ENCODE measurements around the gene ERGIC2. TPM values are rescaled to one million over a fixed set of nuclear protein-coding genes. Genes with fewer than 3 reads are reported as not detected.

Gene ERGIC2
- total and polyA plus RNA-seq, 9 of the 15 experiments (the other 6 are each of a cell fraction or from before 2014, with no cell fraction given), result 24.1 to 180 (median 75.7) TPM

DNA sequence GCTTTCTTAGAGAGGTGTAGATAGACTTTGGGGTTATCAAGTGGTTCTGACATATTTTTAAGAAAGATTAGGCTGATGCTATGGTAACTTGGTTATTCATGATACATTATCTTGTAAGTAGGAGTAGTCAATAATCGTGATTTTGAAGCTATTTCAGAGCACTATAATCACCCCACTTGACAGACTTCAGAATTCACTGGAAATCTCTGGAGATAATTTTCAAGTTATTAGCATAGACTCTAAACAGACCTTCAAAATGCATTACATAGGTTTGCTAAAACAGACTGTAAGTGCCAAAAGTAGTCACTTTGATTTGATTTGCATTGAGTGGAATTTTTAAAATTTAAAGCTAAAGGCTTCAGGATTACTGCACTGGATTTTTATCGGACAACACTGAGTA lies 74.3 kb downstream of the ERGIC2 start (continued):
- TF ChIP-seq, protein P1, sequence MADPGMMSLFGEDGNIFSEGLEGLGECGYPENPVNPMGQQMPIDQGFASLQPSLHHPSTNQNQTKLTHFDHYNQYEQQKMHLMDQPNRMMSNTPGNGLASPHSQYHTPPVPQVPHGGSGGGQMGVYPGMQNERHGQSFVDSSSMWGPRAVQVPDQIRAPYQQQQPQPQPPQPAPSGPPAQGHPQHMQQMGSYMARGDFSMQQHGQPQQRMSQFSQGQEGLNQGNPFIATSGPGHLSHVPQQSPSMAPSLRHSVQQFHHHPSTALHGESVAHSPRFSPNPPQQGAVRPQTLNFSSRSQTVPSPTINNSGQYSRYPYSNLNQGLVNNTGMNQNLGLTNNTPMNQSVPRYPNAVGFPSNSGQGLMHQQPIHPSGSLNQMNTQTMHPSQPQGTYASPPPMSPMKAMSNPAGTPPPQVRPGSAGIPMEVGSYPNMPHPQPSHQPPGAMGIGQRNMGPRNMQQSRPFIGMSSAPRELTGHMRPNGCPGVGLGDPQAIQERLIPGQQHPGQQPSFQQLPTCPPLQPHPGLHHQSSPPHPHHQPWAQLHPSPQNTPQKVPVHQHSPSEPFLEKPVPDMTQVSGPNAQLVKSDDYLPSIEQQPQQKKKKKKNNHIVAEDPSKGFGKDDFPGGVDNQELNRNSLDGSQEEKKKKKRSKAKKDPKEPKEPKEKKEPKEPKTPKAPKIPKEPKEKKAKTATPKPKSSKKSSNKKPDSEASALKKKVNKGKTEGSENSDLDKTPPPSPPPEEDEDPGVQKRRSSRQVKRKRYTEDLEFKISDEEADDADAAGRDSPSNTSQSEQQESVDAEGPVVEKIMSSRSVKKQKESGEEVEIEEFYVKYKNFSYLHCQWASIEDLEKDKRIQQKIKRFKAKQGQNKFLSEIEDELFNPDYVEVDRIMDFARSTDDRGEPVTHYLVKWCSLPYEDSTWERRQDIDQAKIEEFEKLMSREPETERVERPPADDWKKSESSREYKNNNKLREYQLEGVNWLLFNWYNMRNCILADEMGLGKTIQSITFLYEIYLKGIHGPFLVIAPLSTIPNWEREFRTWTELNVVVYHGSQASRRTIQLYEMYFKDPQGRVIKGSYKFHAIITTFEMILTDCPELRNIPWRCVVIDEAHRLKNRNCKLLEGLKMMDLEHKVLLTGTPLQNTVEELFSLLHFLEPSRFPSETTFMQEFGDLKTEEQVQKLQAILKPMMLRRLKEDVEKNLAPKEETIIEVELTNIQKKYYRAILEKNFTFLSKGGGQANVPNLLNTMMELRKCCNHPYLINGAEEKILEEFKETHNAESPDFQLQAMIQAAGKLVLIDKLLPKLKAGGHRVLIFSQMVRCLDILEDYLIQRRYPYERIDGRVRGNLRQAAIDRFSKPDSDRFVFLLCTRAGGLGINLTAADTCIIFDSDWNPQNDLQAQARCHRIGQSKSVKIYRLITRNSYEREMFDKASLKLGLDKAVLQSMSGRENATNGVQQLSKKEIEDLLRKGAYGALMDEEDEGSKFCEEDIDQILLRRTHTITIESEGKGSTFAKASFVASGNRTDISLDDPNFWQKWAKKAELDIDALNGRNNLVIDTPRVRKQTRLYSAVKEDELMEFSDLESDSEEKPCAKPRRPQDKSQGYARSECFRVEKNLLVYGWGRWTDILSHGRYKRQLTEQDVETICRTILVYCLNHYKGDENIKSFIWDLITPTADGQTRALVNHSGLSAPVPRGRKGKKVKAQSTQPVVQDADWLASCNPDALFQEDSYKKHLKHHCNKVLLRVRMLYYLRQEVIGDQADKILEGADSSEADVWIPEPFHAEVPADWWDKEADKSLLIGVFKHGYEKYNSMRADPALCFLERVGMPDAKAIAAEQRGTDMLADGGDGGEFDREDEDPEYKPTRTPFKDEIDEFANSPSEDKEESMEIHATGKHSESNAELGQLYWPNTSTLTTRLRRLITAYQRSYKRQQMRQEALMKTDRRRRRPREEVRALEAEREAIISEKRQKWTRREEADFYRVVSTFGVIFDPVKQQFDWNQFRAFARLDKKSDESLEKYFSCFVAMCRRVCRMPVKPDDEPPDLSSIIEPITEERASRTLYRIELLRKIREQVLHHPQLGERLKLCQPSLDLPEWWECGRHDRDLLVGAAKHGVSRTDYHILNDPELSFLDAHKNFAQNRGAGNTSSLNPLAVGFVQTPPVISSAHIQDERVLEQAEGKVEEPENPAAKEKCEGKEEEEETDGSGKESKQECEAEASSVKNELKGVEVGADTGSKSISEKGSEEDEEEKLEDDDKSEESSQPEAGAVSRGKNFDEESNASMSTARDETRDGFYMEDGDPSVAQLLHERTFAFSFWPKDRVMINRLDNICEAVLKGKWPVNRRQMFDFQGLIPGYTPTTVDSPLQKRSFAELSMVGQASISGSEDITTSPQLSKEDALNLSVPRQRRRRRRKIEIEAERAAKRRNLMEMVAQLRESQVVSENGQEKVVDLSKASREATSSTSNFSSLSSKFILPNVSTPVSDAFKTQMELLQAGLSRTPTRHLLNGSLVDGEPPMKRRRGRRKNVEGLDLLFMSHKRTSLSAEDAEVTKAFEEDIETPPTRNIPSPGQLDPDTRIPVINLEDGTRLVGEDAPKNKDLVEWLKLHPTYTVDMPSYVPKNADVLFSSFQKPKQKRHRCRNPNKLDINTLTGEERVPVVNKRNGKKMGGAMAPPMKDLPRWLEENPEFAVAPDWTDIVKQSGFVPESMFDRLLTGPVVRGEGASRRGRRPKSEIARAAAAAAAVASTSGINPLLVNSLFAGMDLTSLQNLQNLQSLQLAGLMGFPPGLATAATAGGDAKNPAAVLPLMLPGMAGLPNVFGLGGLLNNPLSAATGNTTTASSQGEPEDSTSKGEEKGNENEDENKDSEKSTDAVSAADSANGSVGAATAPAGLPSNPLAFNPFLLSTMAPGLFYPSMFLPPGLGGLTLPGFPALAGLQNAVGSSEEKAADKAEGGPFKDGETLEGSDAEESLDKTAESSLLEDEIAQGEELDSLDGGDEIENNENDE (IDR thresholded peaks at IDR 0.05; ENCODE audit: low read depth, low read length), result no peak
- TF ChIP-seq RAD51 (IDR thresholded peaks at IDR 0.05; ENCODE audit: borderline replicate concordance, low read depth) (no peak), MAFG (tag; conservative IDR thresholded peaks at IDR 0.05) (no peak), ZBTB40 (IDR thresholded peaks at IDR 0.05) (no peak), ZBTB40 (CRISPR knock-in tag; IDR thresholded peaks at IDR 0.05) (no peak), TEAD4 (IDR thresholded peaks at IDR 0.05; ENCODE audit: low read length) (no peak), TEAD4 (CRISPR knock-in tag; IDR thresholded peaks at IDR 0.05; ENCODE audit: borderline replicate concordance) (no peak)
